ENCODE data around the gene NIT1.

NIT1 gene

GRCh38 chr1:161137881-161138280, 20.0 kb downstream of the NIT1 start:
- Histone ChIP-seq H3K27ac (ENCODE audit: low read depth, low read length) (no peak overlapping the region), H3K9ac (ENCODE audit: low read length) (no peak overlapping the region), H3K9me3 (ENCODE audit: low read length) (no peaks in the 10 kb centered on the region), H3K4me1 (ENCODE audit: insufficient read depth, low read length) (peaks cover 10% of the 10 kb centered on the region), H3K4me3 (ENCODE audit: low read depth in 1 of 2, low read length in 2 of 2) (no peak overlapping the region), H3K36me3 (ENCODE audit: insufficient read depth, low read length) (no peaks in the 10 kb centered on the region), H3K27me3 (ENCODE audit: control insufficient read depth in 1 of 2, insufficient read depth in 2 of 2, low read length in 2 of 2) (no peaks in the 10 kb centered on the region)

- no peak overlapping the region for H3K9ac ChIP-seq (ENCODE audit: low read length)
- H3K4me3 ChIP-seq (ENCODE audit: low read depth in 1 of 2, low read length in 2 of 2) = no peak overlapping the region
- H3K36me3 ChIP-seq (ENCODE audit: insufficient read depth, low read length) = no peaks in the 10 kb centered on the region
- H3K27ac ChIP-seq (ENCODE audit: low read depth, low read length) = no peak overlapping the region
- no peaks in the 10 kb centered on the region for H3K9me3 ChIP-seq (ENCODE audit: low read length)
- H3K27me3 ChIP-seq (ENCODE audit: control insufficient read depth in 1 of 2, insufficient read depth in 2 of 2, low read length in 2 of 2) = no peaks in the 10 kb centered on the region
- peaks cover 7% of the 10 kb centered on the region for H3K4me1 ChIP-seq (ENCODE audit: insufficient read depth, low read length)
Observed at GRCh38 chr1:161138431-161138830, 20.5 kb downstream of the NIT1 start.

- H3K9ac ChIP-seq (ENCODE audit: low read length) = no peak overlapping the region
- no peaks in the 10 kb centered on the region for H3K36me3 ChIP-seq (ENCODE audit: insufficient read depth, low read length)
- no peaks in the 10 kb centered on the region for H3K4me1 ChIP-seq (ENCODE audit: insufficient read depth, low read length)
- H3K27me3 ChIP-seq (ENCODE audit: control insufficient read depth in 1 of 2, insufficient read depth in 2 of 2, low read length in 2 of 2) = no peaks in the 10 kb centered on the region
- no peaks in the 10 kb centered on the region for H3K9me3 ChIP-seq (ENCODE audit: low read length)
- no peak overlapping the region for H3K4me3 ChIP-seq (ENCODE audit: low read depth in 1 of 2, low read length in 2 of 2)
- no peak overlapping the region for H3K27ac ChIP-seq (ENCODE audit: low read depth, low read length)
Observed at GRCh38 chr1:161139766-161140165, 21.9 kb downstream of the NIT1 start.

- H3K36me3 ChIP-seq (ENCODE audit: insufficient read depth, low read length) = no peaks in the 10 kb centered on the region
- H3K9ac ChIP-seq (ENCODE audit: low read length) = no peak overlapping the region
- H3K4me3 ChIP-seq (ENCODE audit: low read depth in 1 of 2, low read length in 2 of 2) = no peak overlapping the region
- no peak overlapping the region for H3K27ac ChIP-seq (ENCODE audit: low read depth, low read length)
- H3K27me3 ChIP-seq (ENCODE audit: control insufficient read depth in 1 of 2, insufficient read depth in 2 of 2, low read length in 2 of 2) = no peaks in the 10 kb centered on the region
- no peaks in the 10 kb centered on the region for H3K9me3 ChIP-seq (ENCODE audit: low read length)
- H3K4me1 ChIP-seq (ENCODE audit: insufficient read depth, low read length) = no peaks in the 10 kb centered on the region
Observed at GRCh38 chr1:161140755-161141400, 23.0 kb downstream of the NIT1 start.

GRCh38 chr1:161145832-161146231, 27.9 kb downstream of the NIT1 start:
- H3K9me3 ChIP-seq (ENCODE audit: low read length) = no peaks in the 10 kb centered on the region
- H3K4me3 ChIP-seq (ENCODE audit: low read depth in 1 of 2, low read length in 2 of 2) = no peak overlapping the region
- no peak overlapping the region for H3K27ac ChIP-seq (ENCODE audit: low read depth, low read length)
- no peak overlapping the region for H3K9ac ChIP-seq (ENCODE audit: low read length)
- H3K4me1 ChIP-seq (ENCODE audit: insufficient read depth, low read length) = no peaks in the 10 kb centered on the region
- no peaks in the 10 kb centered on the region for H3K27me3 ChIP-seq (ENCODE audit: control insufficient read depth in 1 of 2, insufficient read depth in 2 of 2, low read length in 2 of 2)
- H3K36me3 ChIP-seq (ENCODE audit: insufficient read depth, low read length) = no peaks in the 10 kb centered on the region

GRCh38 chr1:161153176-161153575, 35.3 kb downstream of the NIT1 start:
- Histone ChIP-seq H3K4me1 (ENCODE audit: insufficient read depth, low read length) (peaks cover 11% of the 10 kb centered on the region), H3K27me3 (ENCODE audit: control insufficient read depth in 1 of 2, insufficient read depth in 2 of 2, low read length in 2 of 2) (no peaks in the 10 kb centered on the region), H3K4me3 (ENCODE audit: low read depth in 1 of 2, low read length in 2 of 2) (peak overlapping the region in 1 of 2 donors; percentile 85), H3K36me3 (ENCODE audit: insufficient read depth, low read length) (peaks cover 12% of the 10 kb centered on the region), H3K9me3 (ENCODE audit: low read length) (no peaks in the 10 kb centered on the region), H3K27ac (ENCODE audit: low read depth, low read length) (peak overlapping the region; percentile 42), H3K9ac (ENCODE audit: low read length) (no peak overlapping the region)

- H3K27ac ChIP-seq (ENCODE audit: low read depth, low read length) = peak within 1 kb of the TSS; percentile 89
- peaks cover 16% of the 10 kb centered on the region for H3K4me1 ChIP-seq (ENCODE audit: insufficient read depth, low read length)
- peaks cover 15% of the 10 kb centered on the region for H3K36me3 ChIP-seq (ENCODE audit: insufficient read depth, low read length)
- H3K27me3 ChIP-seq (ENCODE audit: control insufficient read depth in 1 of 2, insufficient read depth in 2 of 2, low read length in 2 of 2) = no peaks in the 10 kb centered on the region
- H3K9ac ChIP-seq (ENCODE audit: low read length) = peak within 1 kb of the TSS; percentile 92
- H3K4me3 ChIP-seq (ENCODE audit: low read depth in 1 of 2, low read length in 2 of 2) = peak within 1 kb of the TSS; percentile 53 to 85
- no peaks in the 10 kb centered on the region for H3K9me3 ChIP-seq (ENCODE audit: low read length)
Observed at GRCh38 chr1:161153682-161154337, 35.9 kb downstream of the NIT1 start, which contains the start of gene UFC1. Gene UFC1, plus strand, starts transcription at chr1:161153978. Its CDS starts 20 bp downstream, at chr1:161153998.

- Histone ChIP-seq H3K36me3 (ENCODE audit: insufficient read depth, low read length) (peaks cover 34% of the 10 kb centered on the region), H3K9ac (ENCODE audit: low read length) (no peak overlapping the region), H3K4me3 (ENCODE audit: low read depth in 1 of 2, low read length in 2 of 2) (no peak overlapping the region), H3K4me1 (ENCODE audit: insufficient read depth, low read length) (peaks cover 35% of the 10 kb centered on the region), H3K9me3 (ENCODE audit: low read length) (no peaks in the 10 kb centered on the region), H3K27me3 (ENCODE audit: control insufficient read depth in 1 of 2, insufficient read depth in 2 of 2, low read length in 2 of 2) (no peaks in the 10 kb centered on the region), H3K27ac (ENCODE audit: low read depth, low read length) (no peak overlapping the region)
Observed at GRCh38 chr1:161157867-161158266, 40.0 kb downstream of the NIT1 start.

- H3K27ac ChIP-seq (ENCODE audit: low read depth, low read length) = peak overlapping the region; percentile 85
- no peaks in the 10 kb centered on the region for H3K27me3 ChIP-seq (ENCODE audit: control insufficient read depth in 1 of 2, insufficient read depth in 2 of 2, low read length in 2 of 2)
- H3K9ac ChIP-seq (ENCODE audit: low read length) = peak overlapping the region; percentile 79
- peak overlapping the region in 1 of 2 donors; percentile 64 for H3K4me3 ChIP-seq (ENCODE audit: low read depth in 1 of 2, low read length in 2 of 2)
- H3K36me3 ChIP-seq (ENCODE audit: insufficient read depth, low read length) = peaks cover 40% of the 10 kb centered on the region
- H3K4me1 ChIP-seq (ENCODE audit: insufficient read depth, low read length) = peaks cover 32% of the 10 kb centered on the region
- H3K9me3 ChIP-seq (ENCODE audit: low read length) = no peaks in the 10 kb centered on the region
Observed at GRCh38 chr1:161158316-161159010, 40.6 kb downstream of the NIT1 start.

- Histone ChIP-seq H3K4me3 (ENCODE audit: low read depth in 1 of 2, low read length in 2 of 2) (peak within 1 kb of the TSS; percentile 64 to 85), H3K9me3 (ENCODE audit: low read length) (no peaks in the 10 kb centered on the region), H3K4me1 (ENCODE audit: insufficient read depth, low read length) (peaks cover 32% of the 10 kb centered on the region), H3K27me3 (ENCODE audit: control insufficient read depth in 1 of 2, insufficient read depth in 2 of 2, low read length in 2 of 2) (no peaks in the 10 kb centered on the region), H3K9ac (ENCODE audit: low read length) (peak within 1 kb of the TSS; percentile 79), H3K36me3 (ENCODE audit: insufficient read depth, low read length) (peaks cover 48% of the 10 kb centered on the region), H3K27ac (ENCODE audit: low read depth, low read length) (peak within 1 kb of the TSS; percentile 85)
Observed at GRCh38 chr1:161159087-161159912, 41.4 kb downstream of the NIT1 start, which contains the start of gene USP21. Gene USP21, plus strand, starts transcription at chr1:161159500. Its CDS starts 1,141 bp downstream, at chr1:161160641.

- peaks cover 27% of the 10 kb centered on the region for H3K4me1 ChIP-seq (ENCODE audit: insufficient read depth, low read length)
- no peaks in the 10 kb centered on the region for H3K9me3 ChIP-seq (ENCODE audit: low read length)
- H3K27me3 ChIP-seq (ENCODE audit: control insufficient read depth in 1 of 2, insufficient read depth in 2 of 2, low read length in 2 of 2) = no peaks in the 10 kb centered on the region
- H3K36me3 ChIP-seq (ENCODE audit: insufficient read depth, low read length) = peaks cover 54% of the 10 kb centered on the region
- peak overlapping the region; percentile 64 to 85 for H3K4me3 ChIP-seq (ENCODE audit: low read depth in 1 of 2, low read length in 2 of 2)
- H3K27ac ChIP-seq (ENCODE audit: low read depth, low read length) = peak overlapping the region; percentile 85
- peak overlapping the region; percentile 79 for H3K9ac ChIP-seq (ENCODE audit: low read length)
Observed at GRCh38 chr1:161159913-161160243, 42.0 kb downstream of the NIT1 start.
